RWPE1 (cell line): ENCODE results near the gene PMEL.
"Not testable (repeated sequence)": the region's sequence is repeated elsewhere in the genome, so short reads cannot be mapped to it uniquely, and the experiment has no call there.

Experiments
- CTCF ChIA-PET: fragments of 350-600 bp; sonication (Branson Sonifier 250); formaldehyde crosslinking; extraction: SDS; loops from one replicate; lab custom pipeline; 2021; lab: Yijun Ruan, JAX
- POLR2A ChIA-PET: fragments of 400-600 bp; formaldehyde crosslinking; extraction: SDS; loops from one replicate; lab custom pipeline; 2020; ENCODE audit warnings: antibody characterized with exemption; ENCODE audit not compliant: low non-redundant PET; lab: Yijun Ruan, JAX
- DNase-seq: peaks from one replicate; pipeline ENCODE4 v3.0.0; 2012; ENCODE audit warnings: low spot score
- H3K27ac ChIP-seq: fragments of 450-650 bp; 2 replicates; pipeline ENCODE4 v1.5.1; 2017
- CTCF ChIP-seq: fragments of 450-650 bp; conservative IDR thresholded peaks from 2 replicates; pipeline ENCODE4 v1.5.1; 2017; ENCODE audit warnings: low read depth, mild to moderate bottlenecking

Gene PMEL

GRCh38 chr12:56004211-56004610 is 38.4 kb upstream of the PMEL start:
- ChIA-PET CTCF (interaction anchor here (1.4 kb wide), 1 partner anchor 25 kb away, joined by 4 read pairs; no protein-coding TSS in a partner anchor), POLR2A (no interaction called here)
- peak overlapping the region; percentile 1 for H3K27ac ChIP-seq
- DNase-seq: no peak
- no peak for TF ChIP-seq CTCF

GRCh38 chr12:56003376-56003775 is 37.5 kb upstream of the PMEL start:
- DNase-seq, POLR2A ChIA-PET, CTCF ChIA-PET: not testable (repeated sequence)
- 0 out of 2 replicates have a peak overlapping the region, but pooled peaks have one; percentile 1 for H3K27ac ChIP-seq

- no peak for TF ChIP-seq CTCF
- ChIA-PET CTCF (no interaction called here), POLR2A (no interaction called here)
- no peak overlapping the region for H3K27ac ChIP-seq
- no peak for DNase-seq
These were observed 35.8 kb upstream of the PMEL start for GRCh38 chr12:56001487-56002100.

GRCh38 chr12:55999999-56000540 is 34.2 kb upstream of the PMEL start:
- DNase-seq, CTCF ChIA-PET, POLR2A ChIA-PET, H3K27ac ChIP-seq: not testable (repeated sequence)

- POLR2A ChIA-PET: not testable (repeated sequence)
These were observed 33.7 kb upstream of the PMEL start for GRCh38 chr12:55999522-55999921.

GRCh38 chr12:55997535-55997859 is 31.7 kb upstream of the PMEL start:
- CTCF ChIA-PET: interaction anchor here (0.5 to 2.1 kb wide), 5 partner anchors 9 to 225 kb away, joined by 3 to 10 read pairs (median 3); partner anchors contain the start of gene ERBB3
- TF ChIP-seq CTCF: no peak
- no peak for DNase-seq
- POLR2A ChIA-PET: interaction anchor here (0.6 to 1.3 kb wide), 3 partner anchors 10 to 56 kb away, joined by 4 to 5 read pairs (median 4); no protein-coding TSS in a partner anchor
- H3K27ac ChIP-seq: peak overlapping the region; percentile 83

More at GRCh38 chr12:55999522-55999921, 33.7 kb upstream of the PMEL start:
- DNase-seq, H3K27ac ChIP-seq, CTCF ChIA-PET: not testable (repeated sequence)

- H3K27ac ChIP-seq: peak within 1 kb of the TSS; percentile 83
- no peak for TF ChIP-seq CTCF
- DNase-seq: peak; percentile 98
- ChIA-PET CTCF (interaction anchor here (0.5 to 2.1 kb wide), 9 partner anchors 10 to 225 kb away, joined by 3 to 10 read pairs (median 4); partner anchors contain the start of gene ERBB3), POLR2A (interaction anchor here (1.0 to 1.3 kb wide), 2 partner anchors 10 to 32 kb away, joined by 3 to 4 read pairs; no protein-coding TSS in a partner anchor)
These were observed 31.1 kb upstream of the PMEL start, which contains the start of gene SUOX for GRCh38 chr12:55996715-55997534. TSS of gene SUOX (plus strand) at chr12:55997276. CDS start at chr12:56002222, 4,946 bp downstream.
